ENCODE results near the gene CFDP1.

DNA sequence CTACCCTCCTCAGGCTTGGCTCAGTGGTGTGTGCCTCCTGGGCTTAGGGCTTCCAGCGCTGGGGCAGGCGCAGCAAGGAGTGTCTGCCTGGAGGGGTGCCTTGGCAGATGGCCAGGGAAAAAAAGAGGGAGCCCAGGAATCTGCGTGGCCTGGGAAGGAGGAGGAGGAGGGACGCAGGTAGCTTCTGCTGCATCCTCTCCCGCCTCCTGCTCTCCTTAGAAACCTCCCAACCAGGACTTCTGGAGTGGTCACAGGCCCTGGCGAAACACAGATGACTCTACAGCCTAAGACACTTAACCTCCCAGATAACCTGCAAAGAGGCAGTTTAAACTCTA, 174.5 kb downstream of the CFDP1 start:
- TF ChIP-seq, protein P1, sequence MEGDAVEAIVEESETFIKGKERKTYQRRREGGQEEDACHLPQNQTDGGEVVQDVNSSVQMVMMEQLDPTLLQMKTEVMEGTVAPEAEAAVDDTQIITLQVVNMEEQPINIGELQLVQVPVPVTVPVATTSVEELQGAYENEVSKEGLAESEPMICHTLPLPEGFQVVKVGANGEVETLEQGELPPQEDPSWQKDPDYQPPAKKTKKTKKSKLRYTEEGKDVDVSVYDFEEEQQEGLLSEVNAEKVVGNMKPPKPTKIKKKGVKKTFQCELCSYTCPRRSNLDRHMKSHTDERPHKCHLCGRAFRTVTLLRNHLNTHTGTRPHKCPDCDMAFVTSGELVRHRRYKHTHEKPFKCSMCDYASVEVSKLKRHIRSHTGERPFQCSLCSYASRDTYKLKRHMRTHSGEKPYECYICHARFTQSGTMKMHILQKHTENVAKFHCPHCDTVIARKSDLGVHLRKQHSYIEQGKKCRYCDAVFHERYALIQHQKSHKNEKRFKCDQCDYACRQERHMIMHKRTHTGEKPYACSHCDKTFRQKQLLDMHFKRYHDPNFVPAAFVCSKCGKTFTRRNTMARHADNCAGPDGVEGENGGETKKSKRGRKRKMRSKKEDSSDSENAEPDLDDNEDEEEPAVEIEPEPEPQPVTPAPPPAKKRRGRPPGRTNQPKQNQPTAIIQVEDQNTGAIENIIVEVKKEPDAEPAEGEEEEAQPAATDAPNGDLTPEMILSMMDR (IDR thresholded peaks at IDR 0.05; ENCODE audit: low read length), result no peak
- no peak for TF ChIP-seq EZH2 (optimal IDR thresholded peaks at IDR 0.05; ENCODE audit: low read depth, low read length)

All from MM.1S (cell line).